ENCODE measurements around the gene VSIG10L2. TPM values are rescaled to one million over a fixed set of nuclear protein-coding genes. Genes with fewer than 3 reads are reported as not detected.

Gene VSIG10L2
- total RNA-seq (ENCODE audit: low replicate concordance): 0.31 TPM in 1 of 2 replicates, not detected in the other
- long read RNA-seq: 0 reads

GRCh38 chr11:125945797-125946520 is at the start of gene VSIG10L2:
TSS of gene VSIG10L2 (plus strand) at chr11:125946044. CDS start at chr11:125946056, 12 bp downstream.
- peak; percentile 43 for DNase-seq (ENCODE audit: extremely low spot score, unreplicated experiment)
- Mint-ChIP-seq H3K36me3 (no peaks in the 10 kb centered on the region), H3K9me3 (no peaks in the 10 kb centered on the region), H3K27ac (no peak within 1 kb of the TSS), H3K4me3 (no peak within 1 kb of the TSS), H3K27me3 (peaks cover 13% of the 10 kb centered on the region), H3K4me1 (ENCODE audit: unreplicated experiment) (peaks cover 30% of the 10 kb centered on the region)
- no peak for TF ChIP-seq CTCF (conservative IDR thresholded peaks at IDR 0.05)

- TF ChIP-seq CTCF (conservative IDR thresholded peaks at IDR 0.05): no peak
- H3K27me3 Mint-ChIP-seq: peaks cover 26% of the 10 kb centered on the region
- no peak overlapping the region for H3K27ac Mint-ChIP-seq
- peaks cover 20% of the 10 kb centered on the region for H3K4me1 Mint-ChIP-seq (ENCODE audit: unreplicated experiment)
- peaks cover 5% of the 10 kb centered on the region for H3K36me3 Mint-ChIP-seq
- no peaks in the 10 kb centered on the region for H3K9me3 Mint-ChIP-seq
- no peak for DNase-seq (ENCODE audit: extremely low spot score, unreplicated experiment)
- H3K4me3 Mint-ChIP-seq: peak overlapping the region; percentile 81
Observed at GRCh38 chr11:125901872-125902271, 44.0 kb upstream of the VSIG10L2 start.

- peaks cover 28% of the 10 kb centered on the region for H3K27me3 Mint-ChIP-seq
Observed at GRCh38 chr11:125902277-125902926, 43.4 kb upstream of the VSIG10L2 start.

GRCh38 chr11:125902927-125903710 is 42.7 kb upstream of the VSIG10L2 start, which contains the start of gene PUS3:
TSS of gene PUS3 (minus strand) at chr11:125903206. CDS start at chr11:125896284, 6,922 bp downstream.
- Mint-ChIP-seq H3K9me3 (no peaks in the 10 kb centered on the region), H3K4me1 (ENCODE audit: unreplicated experiment) (peaks cover 20% of the 10 kb centered on the region), H3K36me3 (peaks cover 5% of the 10 kb centered on the region), H3K4me3 (peak within 1 kb of the TSS; percentile 98), H3K27ac (peak within 1 kb of the TSS; percentile 87), H3K27me3 (peaks cover 28% of the 10 kb centered on the region)
- TF ChIP-seq CTCF (conservative IDR thresholded peaks at IDR 0.05): no peak
- DNase-seq (ENCODE audit: extremely low spot score, unreplicated experiment): peak; percentile 85

More at GRCh38 chr11:125902277-125902926, 43.4 kb upstream of the VSIG10L2 start:
- no peak for TF ChIP-seq CTCF (conservative IDR thresholded peaks at IDR 0.05)
- Mint-ChIP-seq H3K9me3 (no peaks in the 10 kb centered on the region), H3K36me3 (peaks cover 5% of the 10 kb centered on the region), H3K4me1 (ENCODE audit: unreplicated experiment) (peaks cover 20% of the 10 kb centered on the region), H3K27ac (peak overlapping the region; percentile 87), H3K4me3 (peak overlapping the region; percentile 98)
- no peak for DNase-seq (ENCODE audit: extremely low spot score, unreplicated experiment)

All from type B pancreatic cell (in vitro differentiated cells).